Subcutaneous adipose tissue (tissue), 4 donors: ENCODE measurements around the gene CCDC88A. TPM values are rescaled to one million over a fixed set of nuclear protein-coding genes. Genes with fewer than 3 reads are reported as not detected.

ENCODE experiments used
- small RNA-seq: library from RNA; depleted of rRNA; stranded (forward); fragments of <200 nt; gene quantifications from one replicate; pipeline ENCODE3, GENCODE V24; 2016
- total RNA-seq, 4 donors: library from RNA; depleted of rRNA; stranded (reverse); fragments of >200 nt; gene quantifications; one replicate each; pipeline ENCODE4 v1.1.0, GENCODE V29; 2016
- TF ChIP-seq, protein P1 (sequence below): fragments of 450-650 bp; IDR thresholded peaks from one replicate; pipeline ENCODE4 v1.5.1; 2016; ENCODE audit warnings: low read depth, mild to moderate bottlenecking, control low read depth, antibody characterized with exemption, moderate library complexity

Gene CCDC88A
- total RNA-seq, 4 donors from 2014 or later: 55.2 to 269 (median 76.6) TPM

DNA sequence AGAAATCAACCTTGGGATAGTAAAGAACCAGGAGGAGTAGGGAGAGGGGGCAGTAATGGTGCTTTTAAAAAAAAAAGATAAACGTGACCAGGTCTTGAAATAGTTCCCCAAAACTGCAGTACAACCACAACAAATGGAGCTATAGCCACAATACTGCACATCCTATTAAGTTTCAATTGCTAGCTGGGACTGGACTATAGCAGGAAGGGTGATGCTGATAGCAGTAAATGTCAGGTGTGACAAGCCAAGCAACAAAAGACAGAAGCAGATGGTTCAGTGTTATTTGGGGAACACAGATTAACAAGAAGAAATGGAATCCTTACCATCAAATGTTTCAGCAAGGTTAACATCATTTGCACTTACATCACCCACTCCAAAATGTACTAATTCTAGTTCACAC, 177.0 kb downstream of the CCDC88A start:
- TF ChIP-seq, protein P1, sequence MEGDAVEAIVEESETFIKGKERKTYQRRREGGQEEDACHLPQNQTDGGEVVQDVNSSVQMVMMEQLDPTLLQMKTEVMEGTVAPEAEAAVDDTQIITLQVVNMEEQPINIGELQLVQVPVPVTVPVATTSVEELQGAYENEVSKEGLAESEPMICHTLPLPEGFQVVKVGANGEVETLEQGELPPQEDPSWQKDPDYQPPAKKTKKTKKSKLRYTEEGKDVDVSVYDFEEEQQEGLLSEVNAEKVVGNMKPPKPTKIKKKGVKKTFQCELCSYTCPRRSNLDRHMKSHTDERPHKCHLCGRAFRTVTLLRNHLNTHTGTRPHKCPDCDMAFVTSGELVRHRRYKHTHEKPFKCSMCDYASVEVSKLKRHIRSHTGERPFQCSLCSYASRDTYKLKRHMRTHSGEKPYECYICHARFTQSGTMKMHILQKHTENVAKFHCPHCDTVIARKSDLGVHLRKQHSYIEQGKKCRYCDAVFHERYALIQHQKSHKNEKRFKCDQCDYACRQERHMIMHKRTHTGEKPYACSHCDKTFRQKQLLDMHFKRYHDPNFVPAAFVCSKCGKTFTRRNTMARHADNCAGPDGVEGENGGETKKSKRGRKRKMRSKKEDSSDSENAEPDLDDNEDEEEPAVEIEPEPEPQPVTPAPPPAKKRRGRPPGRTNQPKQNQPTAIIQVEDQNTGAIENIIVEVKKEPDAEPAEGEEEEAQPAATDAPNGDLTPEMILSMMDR: no peak

DNA sequence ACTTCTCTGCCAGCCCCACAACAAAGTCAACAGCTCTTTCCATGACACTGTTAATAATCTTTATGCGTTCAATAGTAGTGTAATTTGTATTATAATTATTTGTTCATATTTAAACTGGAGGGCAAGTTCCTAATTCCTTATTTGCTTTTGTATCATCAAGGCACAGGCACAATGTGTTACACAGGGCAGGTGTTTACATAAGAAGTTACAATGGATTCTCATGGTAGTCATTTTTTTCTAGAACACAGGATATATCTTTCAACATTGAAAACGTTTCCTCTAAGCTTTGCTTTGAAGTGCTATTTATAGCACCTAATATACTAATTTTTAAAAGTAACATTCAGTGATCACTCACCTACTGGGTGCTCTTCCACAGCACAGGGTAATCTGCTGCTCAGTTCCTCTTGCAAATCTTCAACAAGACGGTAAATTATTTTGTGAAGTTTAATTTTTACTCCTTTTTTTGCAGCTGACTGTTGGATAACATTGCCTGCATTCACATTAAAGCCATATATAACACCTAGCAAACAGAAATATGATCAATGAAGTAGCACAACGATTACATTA, 179.9 kb downstream of the CCDC88A start:
- TF ChIP-seq, protein P1: no peak

Small RNAs within 50 kb of the gene (small RNA-seq; reads per million reads assigned to genes)
- gene RF00019 (0.49 reads per million), gene RNU6-221P (not detected), gene RNU6-775P (not detected)

Other genes with a start within 250 kb of the CCDC88A start
- gene CLHC1, start 187.6 kb downstream of the CCDC88A start, total RNA-seq: 10 to 100 TPM in 1 of 4 donors, 1 to 10 TPM in 3; 3.2 to 15.8 (median 6.3) TPM
- 1,000 to 10,000 TPM in 3 of 4 donors, 100 to 1,000 TPM in 1; 939 to 2,786 (median 1,413) TPM for gene RPS27A, start 187.2 kb downstream of the CCDC88A start, total RNA-seq
- 10 to 100 TPM; 17.8 to 34.9 (median 26.3) TPM for gene MTIF2, start 150.6 kb downstream of the CCDC88A start, total RNA-seq
- 10 to 100 TPM; 11.9 to 29.3 (median 24.6) TPM for gene CFAP36, start 99.9 kb upstream of the CCDC88A start, total RNA-seq
- 100 to 1,000 TPM in 1 of 4 donors, 10 to 100 TPM in 3; 67.3 to 108 (median 77.8) TPM for gene PPP4R3B, start 197.8 kb upstream of the CCDC88A start, total RNA-seq